H9 (cell line): ENCODE measurements around the gene EML4. TPM values are rescaled to one million over a fixed set of nuclear protein-coding genes. Genes with fewer than 3 reads are reported as not detected.

Source experiments
- DNase-seq: peaks from one replicate; pipeline ENCODE4 v3.0.0-alpha.2; 2017
- H2AFZ ChIP-seq: one replicate; pipeline ENCODE4 v1.6.1; 2013; ENCODE audit warnings: mild to moderate bottlenecking, low read length, control low read depth, moderate library complexity
- H2AK5ac ChIP-seq: 2 replicates; pipeline ENCODE4 v1.6.1; 2013; ENCODE audit warnings: low read length, control low read depth, mixed read lengths; ENCODE audit not compliant: insufficient read length
- H2BK120ac ChIP-seq: one replicate; pipeline ENCODE4 v1.6.1; 2013; ENCODE audit warnings: low read depth, mild to moderate bottlenecking, low read length, control low read depth, inconsistent platforms; ENCODE audit not compliant: poor library complexity, severe bottlenecking
- H2BK12ac ChIP-seq: 2 replicates; pipeline ENCODE4 v1.6.1; 2013; ENCODE audit warnings: low read length, control low read depth, mixed read lengths, low read depth; ENCODE audit not compliant: insufficient read length
- H2BK15ac ChIP-seq: 2 replicates; pipeline ENCODE4 v1.6.1; 2013; ENCODE audit warnings: low read depth, low read length, control low read depth
- H2BK20ac ChIP-seq: one replicate; pipeline ENCODE4 v1.6.1; 2013; ENCODE audit warnings: low read depth, mild to moderate bottlenecking, low read length, control low read depth, inconsistent platforms; ENCODE audit not compliant: poor library complexity, severe bottlenecking
- H2BK5ac ChIP-seq: 2 replicates; pipeline ENCODE4 v1.6.1; 2013; ENCODE audit warnings: low read length, control low read depth, mixed read lengths; ENCODE audit not compliant: insufficient read length
- H3K14ac ChIP-seq: 2 replicates; pipeline ENCODE4 v1.6.1; 2013; ENCODE audit warnings: low read length, control low read depth; ENCODE audit not compliant: insufficient read depth
- H3K18ac ChIP-seq: 2 replicates; pipeline ENCODE4 v1.6.1; 2013; ENCODE audit warnings: low read depth, mild to moderate bottlenecking, mixed read lengths, low read length, control low read depth; ENCODE audit not compliant: insufficient read length
- H3K23ac ChIP-seq: 2 replicates; pipeline ENCODE4 v1.6.1; 2013; ENCODE audit warnings: low read length, control low read depth, mixed read lengths, low read depth; ENCODE audit not compliant: insufficient read length
- H3K23me2 ChIP-seq: 2 replicates; pipeline ENCODE4 v1.6.1; 2013; ENCODE audit warnings: low read depth, mild to moderate bottlenecking, mixed read lengths, low read length, control low read depth; ENCODE audit not compliant: insufficient read length, poor library complexity, severe bottlenecking
- H3K27ac ChIP-seq: 2 replicates; pipeline ENCODE4 v1.5.1; 2013; ENCODE audit warnings: low read length, control low read depth, mixed read lengths, low read depth; ENCODE audit not compliant: insufficient read length
- H3K27me3 ChIP-seq: 2 replicates; pipeline ENCODE4 v1.6.1; 2013; ENCODE audit warnings: low read length, control low read depth, inconsistent platforms; ENCODE audit not compliant: insufficient read depth
- H3K4ac ChIP-seq: 2 replicates; pipeline ENCODE4 v1.6.1; 2013; ENCODE audit warnings: low read depth, mild to moderate bottlenecking, control low read depth, inconsistent platforms, low read length, moderate library complexity
- H3K4me1 ChIP-seq: 2 replicates; pipeline ENCODE4 v1.6.1; 2013; ENCODE audit warnings: low read length, control low read depth, inconsistent platforms; ENCODE audit not compliant: insufficient read depth
- H3K4me2 ChIP-seq: 2 replicates; pipeline ENCODE4 v1.6.1; 2013; ENCODE audit warnings: low read length, control low read depth, mixed read lengths; ENCODE audit not compliant: insufficient read length, insufficient read depth
- H3K56ac ChIP-seq: 2 replicates; pipeline ENCODE4 v1.6.1; 2013; ENCODE audit warnings: low read depth, mild to moderate bottlenecking, mixed read lengths, low read length, control low read depth; ENCODE audit not compliant: insufficient read length
- H3K79me1 ChIP-seq: 2 replicates; pipeline ENCODE4 v1.6.1; 2013; ENCODE audit warnings: low read depth, mild to moderate bottlenecking, moderate library complexity, low read length, control low read depth, inconsistent platforms; ENCODE audit not compliant: insufficient read depth, poor library complexity, severe bottlenecking
- H3K79me2 ChIP-seq: 2 replicates; pipeline ENCODE4 v1.6.1; 2013; ENCODE audit warnings: low read length, control low read depth, inconsistent platforms; ENCODE audit not compliant: insufficient read depth
- H3K9ac ChIP-seq: 2 replicates; pipeline ENCODE4 v1.6.1; 2013; ENCODE audit warnings: low read length, control low read depth, mixed read lengths; ENCODE audit not compliant: insufficient read length; ENCODE audit errors: extremely low read depth
- H3K9me3 ChIP-seq: one replicate; pipeline ENCODE4 v1.6.1; 2013; ENCODE audit warnings: low read depth, low read length, inconsistent platforms; ENCODE audit not compliant: control insufficient read depth
- H3T11ph ChIP-seq: one replicate; pipeline ENCODE4 v1.6.1; 2013; ENCODE audit warnings: mild to moderate bottlenecking, low read length, control low read depth, inconsistent platforms
- H4K20me1 ChIP-seq: one replicate; pipeline ENCODE4 v1.6.1; 2013; ENCODE audit not compliant: control insufficient read depth, insufficient read length, insufficient read depth
- H4K5ac ChIP-seq: 2 replicates; pipeline ENCODE4 v1.6.1; 2013; ENCODE audit warnings: low read depth, mild to moderate bottlenecking, mixed read lengths, low read length, control low read depth; ENCODE audit not compliant: insufficient read length
- H4K8ac ChIP-seq: replicated peaks from 2 replicates; pipeline ENCODE4 v1.6.1; 2013; ENCODE audit warnings: low read length, control low read depth, mixed read lengths, low read depth; ENCODE audit not compliant: insufficient read length
- H4K91ac ChIP-seq: 2 replicates; pipeline ENCODE4 v1.6.1; 2013; ENCODE audit warnings: low read depth, mild to moderate bottlenecking, moderate library complexity, mixed read lengths, low read length, control low read depth; ENCODE audit not compliant: insufficient read length
- H3K27ac Mint-ChIP-seq, 3 experiments: 2 replicates in 2 of 3; 3 replicates in 1 of 3; pipeline ENCODE4 v1.8.0; 2020 to 2021; ENCODE audit warnings: mixed read lengths in 3 of 3, mild to moderate bottlenecking in 1 of 3, moderate library complexity in 1 of 3
- H3K27me3 Mint-ChIP-seq: 2 replicates; pipeline ENCODE4 v1.8.0; 2021; ENCODE audit warnings: low read depth, mild to moderate bottlenecking, moderate library complexity, mixed read lengths
- H3K36me3 Mint-ChIP-seq, 3 experiments: 2 replicates in 2 of 3; 3 replicates in 1 of 3; pipeline ENCODE4 v1.8.0; 2020 to 2021; ENCODE audit warnings: low read depth in 3 of 3, mixed read lengths in 3 of 3; ENCODE audit not compliant: insufficient read depth in 1 of 3
- H3K4me1 Mint-ChIP-seq, 2 experiments: 2 replicates each; pipeline ENCODE4 v1.8.0; 2020; ENCODE audit warnings: mixed read lengths in 2 of 2
- H3K4me3 Mint-ChIP-seq, 2 experiments: 2 replicates in 1 of 2; 3 replicates in 1 of 2; pipeline ENCODE4 v1.8.0; 2020 to 2021; ENCODE audit warnings: mild to moderate bottlenecking in 2 of 2, mixed read lengths in 2 of 2, moderate library complexity in 1 of 2
- H3K9me3 Mint-ChIP-seq, 2 experiments: 2 replicates in 1 of 2; 3 replicates in 1 of 2; pipeline ENCODE4 v1.8.0; 2020; ENCODE audit warnings: mild to moderate bottlenecking in 2 of 2, mixed read lengths in 2 of 2, moderate library complexity in 1 of 2
- WGBS: extraction: QIAGEN DNeasy Blood & Tissue Kit; methylation state at CpG from one replicate; pipeline ENCODE4 v1.1.7; 2013; ENCODE audit warnings: missing lambda C conversion rate, low lambda C conversion rate, mixed read lengths; ENCODE audit not compliant: insufficient read length; ENCODE audit errors: extremely low coverage; 5-methylcytosine and 5-hydroxymethylcytosine counted together
- total RNA-seq: library from RNA; stranded (reverse); gene quantifications from 2 replicates; pipeline ENCODE4 v1.2.1, GENCODE V29; 2021
- TF ChIP-seq, protein P1 (sequence below): fragments of 200-600 bp; sonication (generic); conservative IDR thresholded peaks from 3 replicates; pipeline ENCODE4 v1.8.0; 2021; ENCODE audit warnings: antibody characterized with exemption, mild to moderate bottlenecking

Gene EML4
- total RNA-seq, 1 experiment from 2014 or later, result 68.6 TPM

DNA sequence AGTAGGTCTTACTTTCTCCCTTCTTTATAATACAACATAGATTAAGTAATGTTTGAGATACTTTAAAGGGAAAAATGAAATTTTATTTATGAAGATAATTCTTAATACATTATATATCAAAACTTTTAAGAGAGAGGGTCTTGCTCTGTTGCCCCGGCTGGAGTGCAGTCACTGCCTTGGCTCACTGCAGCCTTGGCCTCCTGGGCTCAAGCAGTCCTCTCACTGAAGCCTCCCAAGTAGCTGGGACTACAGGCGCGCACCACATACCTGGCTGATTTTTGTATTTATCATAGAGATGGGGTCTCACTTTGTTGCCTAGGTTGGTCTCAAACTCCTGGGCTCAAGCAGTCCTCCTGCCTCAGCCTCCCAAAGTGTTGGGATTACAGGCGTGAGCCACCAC, 97.1 kb downstream of the EML4 start:
- H3K23me2 ChIP-seq, result no peaks in the 10 kb centered on the region
- H3K36me3 Mint-ChIP-seq, result peaks cover 0 to 12% (median 4%) of the 10 kb centered on the region in 3 experiments; a peak in 5 of 7 replicates
- H4K20me1 ChIP-seq, result no peaks in the 10 kb centered on the region

More for the DNA sequence above, 97.1 kb downstream of the EML4 start:
- H3K4me1 Mint-ChIP-seq, result peaks cover 3 to 5% of the 10 kb centered on the region in 2 experiments
- no peak overlapping the region for H3K18ac ChIP-seq
- no peak overlapping the region for H4K8ac ChIP-seq
- no peak overlapping the region for H3K56ac ChIP-seq
- H3K4me3 Mint-ChIP-seq, result no peak overlapping the region
- H3K4ac ChIP-seq, result no peak overlapping the region
- no peak overlapping the region for H2AFZ ChIP-seq
- no peaks in the 10 kb centered on the region for H3K4me1 ChIP-seq
- H3K27me3 ChIP-seq, result no peaks in the 10 kb centered on the region
- no peak overlapping the region for H2BK15ac ChIP-seq
- H3K79me2 ChIP-seq, result no peaks in the 10 kb centered on the region
- H3K27ac ChIP-seq, result no peak overlapping the region
- H3K27ac Mint-ChIP-seq, result no peak overlapping the region
- no peak overlapping the region for H2BK5ac ChIP-seq
- no peaks in the 10 kb centered on the region for H3K27me3 Mint-ChIP-seq
- TF ChIP-seq, protein P1, sequence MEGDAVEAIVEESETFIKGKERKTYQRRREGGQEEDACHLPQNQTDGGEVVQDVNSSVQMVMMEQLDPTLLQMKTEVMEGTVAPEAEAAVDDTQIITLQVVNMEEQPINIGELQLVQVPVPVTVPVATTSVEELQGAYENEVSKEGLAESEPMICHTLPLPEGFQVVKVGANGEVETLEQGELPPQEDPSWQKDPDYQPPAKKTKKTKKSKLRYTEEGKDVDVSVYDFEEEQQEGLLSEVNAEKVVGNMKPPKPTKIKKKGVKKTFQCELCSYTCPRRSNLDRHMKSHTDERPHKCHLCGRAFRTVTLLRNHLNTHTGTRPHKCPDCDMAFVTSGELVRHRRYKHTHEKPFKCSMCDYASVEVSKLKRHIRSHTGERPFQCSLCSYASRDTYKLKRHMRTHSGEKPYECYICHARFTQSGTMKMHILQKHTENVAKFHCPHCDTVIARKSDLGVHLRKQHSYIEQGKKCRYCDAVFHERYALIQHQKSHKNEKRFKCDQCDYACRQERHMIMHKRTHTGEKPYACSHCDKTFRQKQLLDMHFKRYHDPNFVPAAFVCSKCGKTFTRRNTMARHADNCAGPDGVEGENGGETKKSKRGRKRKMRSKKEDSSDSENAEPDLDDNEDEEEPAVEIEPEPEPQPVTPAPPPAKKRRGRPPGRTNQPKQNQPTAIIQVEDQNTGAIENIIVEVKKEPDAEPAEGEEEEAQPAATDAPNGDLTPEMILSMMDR, result no peak
- H3K4me2 ChIP-seq, result no peak overlapping the region
- H3K9ac ChIP-seq, result no peak overlapping the region
- WGBS, result no CpG with 5 or more reads among the region's 4 CpGs
- H3T11ph ChIP-seq, result no peak overlapping the region
- H3K9me3 Mint-ChIP-seq, result no peaks in the 10 kb centered on the region
- no peak overlapping the region for H2AK5ac ChIP-seq
- H2BK120ac ChIP-seq, result no peak overlapping the region
- no peak overlapping the region for H2BK12ac ChIP-seq
- no peak overlapping the region for H3K14ac ChIP-seq
- no peaks in the 10 kb centered on the region for H3K9me3 ChIP-seq
- no peak overlapping the region for H4K5ac ChIP-seq
- H3K23ac ChIP-seq, result no peak overlapping the region
- H2BK20ac ChIP-seq, result no peak overlapping the region
- H3K79me1 ChIP-seq, result no peaks in the 10 kb centered on the region
- no peak for DNase-seq
- H4K91ac ChIP-seq, result no peak overlapping the region
